Measurements from ENCODE around the gene PUM1. TPM values are rescaled to one million over a fixed set of nuclear protein-coding genes. Genes with fewer than 3 reads are reported as not detected.

PUM1 gene
- total and polyA plus RNA-seq, 4 donors, result 24.7 to 125 (median 66.9) TPM

GRCh38 chr1:31058012-31058411 is 7.5 kb downstream of the PUM1 start:
- DNase-seq, result no peak
- H3K36me3 ChIP-seq (ENCODE audit: control insufficient read depth in 4 of 4, insufficient read depth in 4 of 4, low read length in 4 of 4), result peaks cover 0 to 28% (median 19%) of the 10 kb centered on the region in 4 donors
- no peak for TF ChIP-seq CTCF (IDR thresholded peaks at IDR 0.05; ENCODE audit: control extremely low read depth, extremely low read depth)

GRCh38 chr1:31055953-31056352 is 9.6 kb downstream of the PUM1 start:
- no peak overlapping the region for H3K9ac ChIP-seq (ENCODE audit: insufficient read depth in 1 of 2, low read length in 2 of 2)
- H3K4me1 ChIP-seq (ENCODE audit: control insufficient read depth in 5 of 5, insufficient read depth in 5 of 5, low read length in 5 of 5), result peaks cover 0 to 16% (median 7%) of the 10 kb centered on the region in 5 donors
- no peak for TF ChIP-seq CTCF (IDR thresholded peaks at IDR 0.05; ENCODE audit: control extremely low read depth, extremely low read depth)
- no peaks in the 10 kb centered on the region for H3K27me3 ChIP-seq (ENCODE audit: control insufficient read depth in 3 of 3, insufficient read depth in 3 of 3, low read length in 2 of 3)
- DNase-seq, result no peak
- peaks cover 0 to 28% (median 21%) of the 10 kb centered on the region in 4 donors for H3K36me3 ChIP-seq (ENCODE audit: control insufficient read depth in 4 of 4, insufficient read depth in 4 of 4, low read length in 4 of 4)
- no peak for ATAC-seq (ENCODE audit: insufficient read depth, low FRiP score)
- no peaks in the 10 kb centered on the region for H3K9me3 ChIP-seq (ENCODE audit: control insufficient read depth in 4 of 4, insufficient read depth in 3 of 4, low read length in 3 of 4)
- no peak overlapping the region for H3K4me3 ChIP-seq
- 96 to 100% methylated on average over 1 of the region's 1 CpG for WGBS, 2 donors
- H3K27ac ChIP-seq (ENCODE audit: low read depth in 1 of 2, low read length in 1 of 2), result no peak overlapping the region

More at GRCh38 chr1:31058012-31058411, 7.5 kb downstream of the PUM1 start:
- no peak overlapping the region for H3K27ac ChIP-seq (ENCODE audit: low read depth in 1 of 2, low read length in 1 of 2)
- H3K27me3 ChIP-seq (ENCODE audit: control insufficient read depth in 3 of 3, insufficient read depth in 3 of 3, low read length in 2 of 3), result no peaks in the 10 kb centered on the region
- 87 to 90% methylated on average over 4 of the region's 4 CpGs for WGBS, 2 donors
- no peaks in the 10 kb centered on the region for H3K9me3 ChIP-seq (ENCODE audit: control insufficient read depth in 4 of 4, insufficient read depth in 3 of 4, low read length in 3 of 4)
- no peak for ATAC-seq (ENCODE audit: insufficient read depth, low FRiP score)
- peaks cover 6 to 22% (median 10%) of the 10 kb centered on the region in 5 donors for H3K4me1 ChIP-seq (ENCODE audit: control insufficient read depth in 5 of 5, insufficient read depth in 5 of 5, low read length in 5 of 5)
- H3K9ac ChIP-seq (ENCODE audit: insufficient read depth in 1 of 2, low read length in 2 of 2), result no peak overlapping the region
- H3K4me3 ChIP-seq, result no peak overlapping the region

GRCh38 chr1:31055501-31055900 is 10.0 kb downstream of the PUM1 start:
- Histone ChIP-seq H3K27me3 (ENCODE audit: control insufficient read depth in 3 of 3, insufficient read depth in 3 of 3, low read length in 2 of 3) (no peaks in the 10 kb centered on the region), H3K4me1 (ENCODE audit: control insufficient read depth in 5 of 5, insufficient read depth in 5 of 5, low read length in 5 of 5) (peaks cover 0 to 14% (median 7%) of the 10 kb centered on the region in 5 donors), H3K4me3 (no peak overlapping the region), H3K9ac (ENCODE audit: insufficient read depth in 1 of 2, low read length in 2 of 2) (no peak overlapping the region), H3K27ac (ENCODE audit: low read depth in 1 of 2, low read length in 1 of 2) (peak overlapping the region in 1 of 2 donors; percentile 23), H3K9me3 (ENCODE audit: control insufficient read depth in 4 of 4, insufficient read depth in 3 of 4, low read length in 3 of 4) (no peaks in the 10 kb centered on the region), H3K36me3 (ENCODE audit: control insufficient read depth in 4 of 4, insufficient read depth in 4 of 4, low read length in 4 of 4) (peaks cover 0 to 28% (median 21%) of the 10 kb centered on the region in 4 donors)
- DNase-seq (no peak), ATAC-seq (ENCODE audit: insufficient read depth, low FRiP score) (no peak)
- whole genome bisulfite sequencing, 2 donors, result 50 to 52% methylated on average over 3 of the region's 3 CpGs
- TF ChIP-seq CTCF (IDR thresholded peaks at IDR 0.05; ENCODE audit: control extremely low read depth, extremely low read depth), result no peak

GRCh38 chr1:31054958-31055481 is 10.5 kb downstream of the PUM1 start:
- no peaks in the 10 kb centered on the region for H3K27me3 ChIP-seq (ENCODE audit: control insufficient read depth in 3 of 3, insufficient read depth in 3 of 3, low read length in 2 of 3)
- H3K9ac ChIP-seq (ENCODE audit: insufficient read depth in 1 of 2, low read length in 2 of 2), result no peak overlapping the region
- H3K4me3 ChIP-seq, result no peak overlapping the region
- H3K4me1 ChIP-seq (ENCODE audit: control insufficient read depth in 5 of 5, insufficient read depth in 5 of 5, low read length in 5 of 5), result peaks cover 0 to 13% (median 7%) of the 10 kb centered on the region in 5 donors
- 64 to 85% methylated on average over 5 of the region's 5 CpGs for WGBS, 2 donors
- no peaks in the 10 kb centered on the region for H3K9me3 ChIP-seq (ENCODE audit: control insufficient read depth in 4 of 4, insufficient read depth in 3 of 4, low read length in 3 of 4)
- peaks cover 0 to 30% (median 21%) of the 10 kb centered on the region in 4 donors for H3K36me3 ChIP-seq (ENCODE audit: control insufficient read depth in 4 of 4, insufficient read depth in 4 of 4, low read length in 4 of 4)
- ATAC-seq (ENCODE audit: insufficient read depth, low FRiP score), result no peak
- no peak for TF ChIP-seq CTCF (IDR thresholded peaks at IDR 0.05; ENCODE audit: control extremely low read depth, extremely low read depth)
- no peak for DNase-seq
- peak overlapping the region in 1 of 2 donors; percentile 54 for H3K27ac ChIP-seq (ENCODE audit: low read depth in 1 of 2, low read length in 1 of 2)

Measured in lung (tissue), 12 donors.